Measurements from ENCODE around the gene RALBP1.

RALBP1 gene

GRCh38 chr18:9454061-9454703, 21.1 kb upstream of the RALBP1 start:
- TF ChIP-seq CTCF (IDR thresholded peaks at IDR 0.05; ENCODE audit: low read depth, low read length, missing control alignments): no peak
- DNase-seq (ENCODE audit: low read depth): no peak
- in situ Hi-C loops (cut with HindIII; ENCODE audit: low sequenced_read_pairs): no loop called here
- H3K4me3 ChIP-seq (ENCODE audit: low read depth, low read length): no peak overlapping the region

- DNase-seq (ENCODE audit: low read depth): no peak
- TF ChIP-seq CTCF (IDR thresholded peaks at IDR 0.05; ENCODE audit: low read depth, low read length, missing control alignments): no peak
- in situ Hi-C loops (cut with HindIII; ENCODE audit: low sequenced_read_pairs): no loop called here
- no peak overlapping the region for H3K4me3 ChIP-seq (ENCODE audit: low read depth, low read length)
Measured at GRCh38 chr18:9455718-9456511, 19.4 kb upstream of the RALBP1 start.

DNA sequence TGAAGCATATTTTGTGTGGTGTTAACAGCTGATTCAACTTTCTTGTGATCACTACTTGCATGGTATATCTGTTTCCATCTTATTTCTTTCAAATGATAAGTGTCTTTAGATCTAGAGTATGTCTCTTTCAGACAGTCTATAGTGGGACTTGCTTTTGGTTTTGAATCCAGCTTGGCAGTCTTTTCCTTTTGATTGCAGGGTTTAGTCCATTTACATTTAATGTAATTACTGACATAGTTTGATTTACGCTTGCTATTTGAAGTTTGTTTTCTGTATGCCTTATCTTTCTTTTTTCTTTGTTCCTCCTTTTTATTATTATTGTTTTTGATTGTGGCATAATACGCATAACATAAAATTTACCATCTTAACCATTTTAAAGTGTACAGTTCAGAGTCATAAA, 9.2 kb upstream of the RALBP1 start:
- DNase-seq (ENCODE audit: low read depth): no peak
- TF ChIP-seq CTCF (IDR thresholded peaks at IDR 0.05; ENCODE audit: low read depth, low read length, missing control alignments): no peak
- no peak overlapping the region for H3K4me3 ChIP-seq (ENCODE audit: low read depth, low read length)
- in situ Hi-C loops (cut with HindIII; ENCODE audit: low sequenced_read_pairs): no loop called here

DNA sequence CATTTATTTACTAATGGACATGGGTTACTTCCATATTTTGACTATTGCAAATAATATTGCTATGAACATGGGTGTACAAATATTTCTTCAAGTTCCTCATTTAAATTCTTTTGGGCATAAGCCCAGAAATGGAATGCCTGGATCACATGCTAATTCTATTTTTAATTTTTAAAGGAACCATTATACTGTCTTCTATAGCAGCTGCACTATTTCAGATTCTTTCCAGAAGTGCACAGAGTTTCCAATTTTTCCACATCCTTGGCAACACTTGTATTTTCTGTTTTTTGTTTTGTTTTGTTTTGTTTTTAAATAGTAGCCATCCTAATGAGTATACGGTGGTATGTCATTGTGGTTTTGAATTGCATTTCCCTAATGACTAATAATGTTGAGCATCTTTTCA, 8.5 kb upstream of the RALBP1 start:
- in situ Hi-C loops (cut with HindIII; ENCODE audit: low sequenced_read_pairs): no loop called here
- no peak for DNase-seq (ENCODE audit: low read depth)
- TF ChIP-seq CTCF (IDR thresholded peaks at IDR 0.05; ENCODE audit: low read depth, low read length, missing control alignments): no peak
- H3K4me3 ChIP-seq (ENCODE audit: low read depth, low read length): no peak overlapping the region

DNA sequence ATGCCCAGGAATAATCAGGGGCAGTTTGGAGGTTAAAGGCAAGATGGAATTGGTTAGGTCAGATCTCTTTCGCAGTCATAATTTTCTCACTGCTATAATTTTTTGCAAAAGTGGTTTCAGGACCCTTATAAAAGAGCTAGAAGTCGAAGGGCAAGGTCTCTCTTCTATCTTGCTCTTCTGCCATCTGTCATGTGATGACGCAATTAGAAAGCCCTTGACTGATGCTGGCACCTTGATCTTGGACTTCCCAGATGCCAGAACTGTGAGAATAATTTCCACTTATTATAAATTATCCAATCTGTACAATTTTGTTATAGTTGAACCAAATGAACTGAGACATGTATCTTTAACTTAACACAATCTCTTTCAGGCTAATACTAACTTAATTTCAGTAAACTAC, 6.3 kb upstream of the RALBP1 start:
- TF ChIP-seq CTCF (IDR thresholded peaks at IDR 0.05; ENCODE audit: low read depth, low read length, missing control alignments): no peak
- no peak overlapping the region for H3K4me3 ChIP-seq (ENCODE audit: low read depth, low read length)
- in situ Hi-C loops (cut with HindIII; ENCODE audit: low sequenced_read_pairs): no loop called here
- no peak for DNase-seq (ENCODE audit: low read depth)

GRCh38 chr18:9469685-9470084, 5.6 kb upstream of the RALBP1 start:
- in situ Hi-C loops (cut with HindIII; ENCODE audit: low sequenced_read_pairs): no loop called here
- no peak overlapping the region for H3K4me3 ChIP-seq (ENCODE audit: low read depth, low read length)
- no peak for DNase-seq (ENCODE audit: low read depth)
- no peak for TF ChIP-seq CTCF (IDR thresholded peaks at IDR 0.05; ENCODE audit: low read depth, low read length, missing control alignments)

Measured in astrocyte of the cerebellum (primary cell).